GM23248 (cell line): ENCODE results near the gene TEX13B. TPM values are rescaled to one million over a fixed set of nuclear protein-coding genes. Genes with fewer than 3 reads are reported as not detected.

Experiments
- DNase-seq: peaks from one replicate; pipeline ENCODE4 v3.0.0-alpha.2; 2015
- H2AFZ ChIP-seq: fragments of 200-600 bp; sonication (generic); 2 replicates; pipeline ENCODE4 v1.6.1; 2016; ENCODE audit warnings: antibody characterized with exemption
- H3F3A ChIP-seq: fragments of 200-600 bp; sonication (generic); 2 replicates; pipeline ENCODE4 v1.6.1; 2016; ENCODE audit warnings: mild to moderate bottlenecking, antibody characterized with exemption, mixed run types; ENCODE audit not compliant: insufficient read depth
- H3K27ac ChIP-seq: fragments of 200-600 bp; sonication (generic); 2 replicates; pipeline ENCODE4 v1.5.1; 2016; ENCODE audit warnings: mild to moderate bottlenecking
- H3K27me3 ChIP-seq: fragments of 200-600 bp; sonication (generic); replicated peaks from 2 replicates; pipeline ENCODE4 v1.6.1; 2016; ENCODE audit warnings: mild to moderate bottlenecking; ENCODE audit not compliant: insufficient read depth
- H3K36me3 ChIP-seq: fragments of 200-600 bp; sonication (generic); 2 replicates; pipeline ENCODE4 v1.6.1; 2016; ENCODE audit warnings: low read depth, mild to moderate bottlenecking
- H3K4me1 ChIP-seq: fragments of 200-600 bp; sonication (generic); 2 replicates; pipeline ENCODE4 v1.6.1; 2016; ENCODE audit warnings: mild to moderate bottlenecking; ENCODE audit not compliant: insufficient read depth
- H3K4me2 ChIP-seq: fragments of 200-600 bp; sonication (generic); one replicate; pipeline ENCODE4 v1.6.1; 2016; ENCODE audit warnings: mild to moderate bottlenecking; ENCODE audit not compliant: unreplicated experiment
- H3K4me3 ChIP-seq: fragments of 200-600 bp; sonication (generic); 2 replicates; pipeline ENCODE4 v1.5.1; 2016; ENCODE audit warnings: mild to moderate bottlenecking
- H3K79me2 ChIP-seq: fragments of 200-600 bp; sonication (generic); 2 replicates; pipeline ENCODE4 v1.6.1; 2016; ENCODE audit warnings: mild to moderate bottlenecking; ENCODE audit not compliant: insufficient read depth
- H3K9ac ChIP-seq: fragments of 200-600 bp; sonication (generic); 2 replicates; pipeline ENCODE4 v1.6.1; 2016; ENCODE audit warnings: mild to moderate bottlenecking
- H3K9me2 ChIP-seq: fragments of 200-600 bp; sonication (generic); 2 replicates; pipeline ENCODE4 v1.6.1; 2016; ENCODE audit warnings: mixed run types, mild to moderate bottlenecking, moderate library complexity; ENCODE audit not compliant: insufficient read depth
- H3K9me3 ChIP-seq: fragments of 200-600 bp; sonication (generic); one replicate; pipeline ENCODE4 v1.6.1; 2017; ENCODE audit warnings: low read depth
- H4K20me1 ChIP-seq: fragments of 200-600 bp; sonication (generic); 2 replicates; pipeline ENCODE4 v1.6.0; 2016; ENCODE audit not compliant: insufficient read depth
- EZH2 ChIP-seq: fragments of 200-600 bp; sonication (generic); IDR thresholded peaks from 2 replicates; pipeline ENCODE4 v1.6.1; 2018; ENCODE audit warnings: antibody characterized with exemption, mild to moderate bottlenecking; ENCODE audit not compliant: insufficient read depth, poor library complexity, severe bottlenecking
- EZH2phosphoT487 ChIP-seq: fragments of 200-600 bp; sonication (generic); IDR thresholded peaks from 2 replicates; pipeline ENCODE4 v1.6.1; 2018; ENCODE audit warnings: antibody characterized with exemption, moderate library complexity, mild to moderate bottlenecking, low read depth; ENCODE audit not compliant: insufficient read depth
- WGBS, 2 experiments: methylation state at CpG; one replicate each; pipeline ENCODE4 v1.1.6; 2015 to 2017; ENCODE audit warnings: low lambda C conversion rate in 2 of 2, low coverage in 1 of 2; ENCODE audit errors: missing lambda C conversion rate in 2 of 2; 5-methylcytosine and 5-hydroxymethylcytosine counted together
- in situ Hi-C: fragments of 300-500 bp; cut with MboI; formaldehyde crosslinking; loops from 2 replicates; pipeline ENCODE4 v1.15.0; 2020
- polyA plus RNA-seq: library from polyadenylated mRNA; unstranded; fragments of >200 nt; fragmentation: Nextera tagmentation; extraction: Ambion mirVana; gene quantifications from 2 replicates; pipeline ENCODE4 v1.2.1, GENCODE V29; 2016
- total RNA-seq: library from RNA; depleted of rRNA; stranded (reverse); fragments of >200 nt; shearing (Covaris generic); gene quantifications from 2 replicates; pipeline ENCODE4 v1.2.3, GENCODE V29; 2014

The TEX13B gene
- total and polyA plus RNA-seq, 2 experiments from 2014 or later: not detected

- TF ChIP-seq EZH2phosphoT487 (no peak), EZH2 (no peak)
- Histone ChIP-seq H3K79me2 (no peaks in the 10 kb centered on the region), H2AFZ (no peak overlapping the region), H3K9me2 (no peaks in the 10 kb centered on the region), H3K9me3 (no peaks in the 10 kb centered on the region), H3K27me3 (no peaks in the 10 kb centered on the region), H3K27ac (no peak overlapping the region), H4K20me1 (no peaks in the 10 kb centered on the region), H3K4me1 (no peaks in the 10 kb centered on the region), H3K9ac (no peak overlapping the region), H3K36me3 (no peaks in the 10 kb centered on the region), H3K4me2 (no peak overlapping the region), H3K4me3 (no peak overlapping the region), H3F3A (no peaks in the 10 kb centered on the region)
- DNase-seq: no peak
- 79 to 100% methylated on average over 1 of the region's 1 CpG for WGBS, 2 experiments
- in situ Hi-C loops: no loop called here
Measured at GRCh38 chrX:108025376-108025775, 43.2 kb upstream of the TEX13B start.

GRCh38 chrX:108022491-108023089 lies 40.4 kb upstream of the TEX13B start:
- H3K4me2 ChIP-seq: no peak overlapping the region
- TF ChIP-seq EZH2phosphoT487: no peak
- no peak for TF ChIP-seq EZH2
- no peaks in the 10 kb centered on the region for H3K79me2 ChIP-seq
- no peak for DNase-seq
- H3K9ac ChIP-seq: no peak overlapping the region
- H3K9me3 ChIP-seq: no peaks in the 10 kb centered on the region
- in situ Hi-C loops: no loop called here
- H3K4me3 ChIP-seq: no peak overlapping the region
- H2AFZ ChIP-seq: no peak overlapping the region
- H3F3A ChIP-seq: no peaks in the 10 kb centered on the region
- WGBS, 2 experiments: 17 to 20% methylated on average over 1 of the region's 1 CpG
- no peak overlapping the region for H3K27ac ChIP-seq
- H3K36me3 ChIP-seq: no peaks in the 10 kb centered on the region
- H4K20me1 ChIP-seq: no peaks in the 10 kb centered on the region
- no peaks in the 10 kb centered on the region for H3K4me1 ChIP-seq
- no peaks in the 10 kb centered on the region for H3K27me3 ChIP-seq
- H3K9me2 ChIP-seq: no peaks in the 10 kb centered on the region

- DNase-seq: peak; percentile 13
- no peak overlapping the region for H2AFZ ChIP-seq
Measured at GRCh38 chrX:108020631-108021030, 38.5 kb upstream of the TEX13B start.

GRCh38 chrX:108019382-108019875 lies 37.3 kb upstream of the TEX13B start:
- Histone ChIP-seq H3F3A (no peaks in the 10 kb centered on the region), H3K27me3 (no peaks in the 10 kb centered on the region), H3K4me2 (no peak overlapping the region), H3K79me2 (no peaks in the 10 kb centered on the region), H3K9me3 (no peaks in the 10 kb centered on the region), H4K20me1 (no peaks in the 10 kb centered on the region), H2AFZ (no peak overlapping the region), H3K9me2 (no peaks in the 10 kb centered on the region), H3K4me3 (no peak overlapping the region), H3K4me1 (no peaks in the 10 kb centered on the region), H3K36me3 (no peaks in the 10 kb centered on the region), H3K9ac (no peak overlapping the region), H3K27ac (no peak overlapping the region)
- in situ Hi-C loops: no loop called here
- DNase-seq: no peak
- 6 to 11% methylated on average over 2 to 3 of the region's 3 CpGs for WGBS, 2 experiments
- TF ChIP-seq EZH2 (no peak), EZH2phosphoT487 (no peak)

More at GRCh38 chrX:108020631-108021030, 38.5 kb upstream of the TEX13B start:
- H3K27me3 ChIP-seq: no peaks in the 10 kb centered on the region
- no peaks in the 10 kb centered on the region for H3K9me2 ChIP-seq
- H3K4me3 ChIP-seq: no peak overlapping the region
- WGBS, 2 experiments: 0 to 5% methylated on average over 2 of the region's 2 CpGs
- in situ Hi-C loops: no loop called here
- H3K9me3 ChIP-seq: no peaks in the 10 kb centered on the region
- H3K36me3 ChIP-seq: no peaks in the 10 kb centered on the region
- H3K4me1 ChIP-seq: no peaks in the 10 kb centered on the region
- H3K4me2 ChIP-seq: no peak overlapping the region
- H3F3A ChIP-seq: no peaks in the 10 kb centered on the region
- H3K9ac ChIP-seq: no peak overlapping the region
- no peaks in the 10 kb centered on the region for H4K20me1 ChIP-seq
- H3K79me2 ChIP-seq: no peaks in the 10 kb centered on the region
- TF ChIP-seq EZH2: no peak
- no peak for TF ChIP-seq EZH2phosphoT487
- H3K27ac ChIP-seq: no peak overlapping the region
